Breast epithelium (tissue), 4 donors: ENCODE data around the gene FAM187B. TPM values are rescaled to one million over a fixed set of nuclear protein-coding genes. Genes with fewer than 3 reads are reported as not detected.

Experiments used
- DNase-seq, 2 donors: peaks; one replicate each; pipeline ENCODE4 v3.0.0-alpha.2; 2019; ENCODE audit warnings: low spot score in 2 of 2
- H3K27ac ChIP-seq, 2 donors: fragments of 200-600 bp; sonication (generic) in 1 of 2; one replicate each; pipeline ENCODE4 v1.5.1; 2016 to 2019; ENCODE audit warnings: mild to moderate bottlenecking in 1 of 2
- H3K27me3 ChIP-seq, 2 donors: fragments of 200-600 bp; sonication (generic) in 1 of 2; one replicate each; pipeline versions ENCODE4 v1.5.1 to v1.6.0; 2017 to 2019; ENCODE audit warnings: control low read depth in 1 of 2, mild to moderate bottlenecking in 1 of 2
- H3K36me3 ChIP-seq: fragments of 200-600 bp; one replicate; pipeline ENCODE4 v1.5.1; 2019
- H3K4me1 ChIP-seq, 2 donors: fragments of 200-600 bp; sonication (generic); one replicate each; pipeline ENCODE4 v1.5.1; 2016 to 2019; ENCODE audit warnings: control low read depth in 1 of 2
- H3K4me3 ChIP-seq, 3 donors: fragments of 200-600 bp; sonication (generic); 1 replicate in 2 of 3; 2 replicates in 1 of 3; pipeline ENCODE4 v1.5.1; 2016 to 2019; ENCODE audit warnings: mild to moderate bottlenecking in 3 of 3, moderate library complexity in 2 of 3
- H3K9me3 ChIP-seq, 2 donors: fragments of 200-600 bp; sonication (generic) in 1 of 2; one replicate each; pipeline ENCODE4 v1.5.1; 2016 to 2019; ENCODE audit warnings: control low read depth in 1 of 2
- POLR2A ChIP-seq: fragments of 450-650 bp; IDR thresholded peaks from one replicate; pipeline ENCODE4 v1.6.1; 2016; ENCODE audit warnings: antibody characterized with exemption, mild to moderate bottlenecking, moderate library complexity
- POLR2AphosphoS5 ChIP-seq, 3 donors: sonication (generic); formaldehyde crosslinking; IDR thresholded peaks; one replicate each; pipeline ENCODE4 v1.6.1; 2017; ENCODE audit warnings: antibody characterized with exemption in 3 of 3
- intact Hi-C: fragments of 100-400 bp; cut with DNase I; formaldehyde crosslinking; loops from one replicate; pipeline ENCODE4 v1.15.1; 2023; ENCODE audit warnings: low total_unique reads
- total RNA-seq, 3 donors: library from RNA; depleted of rRNA; stranded (reverse); fragments of >200 nt; gene quantifications; one replicate each; pipeline ENCODE4 v1.1.0, GENCODE V29; 2016
- TF ChIP-seq, protein P1 (sequence below), 3 donors: fragments of 450-650 bp; IDR thresholded peaks; one replicate each; pipeline ENCODE4 v1.5.1; 2016 to 2017; ENCODE audit warnings: antibody characterized with exemption in 3 of 3, mild to moderate bottlenecking in 3 of 3, moderate library complexity in 3 of 3

FAM187B gene
- total RNA-seq, 3 donors from 2014 or later, result 0.44 TPM; not detected in 2

- Histone ChIP-seq H3K27ac (peak overlapping the region; percentile 90 to 95), H3K36me3 (no peaks in the 10 kb centered on the region), H3K4me1 (peaks cover 8 to 31% of the 10 kb centered on the region in 2 donors), H3K4me3 (peak overlapping the region; percentile 66 to 94 (median 73)), H3K9me3 (no peaks in the 10 kb centered on the region), H3K27me3 (no peaks in the 10 kb centered on the region)
- intact Hi-C loops, result loop anchor here (2.0 to 10.0 kb wide), 3 partner anchors 18 to 876 kb away; partner anchors contain the start of genes CAPNS1, FXYD5 and LSR
- TF ChIP-seq POLR2A, result no peak
- TF ChIP-seq POLR2AphosphoS5 (IDR thresholded peaks at IDR 0.05), result no peak
- TF ChIP-seq, protein P1, sequence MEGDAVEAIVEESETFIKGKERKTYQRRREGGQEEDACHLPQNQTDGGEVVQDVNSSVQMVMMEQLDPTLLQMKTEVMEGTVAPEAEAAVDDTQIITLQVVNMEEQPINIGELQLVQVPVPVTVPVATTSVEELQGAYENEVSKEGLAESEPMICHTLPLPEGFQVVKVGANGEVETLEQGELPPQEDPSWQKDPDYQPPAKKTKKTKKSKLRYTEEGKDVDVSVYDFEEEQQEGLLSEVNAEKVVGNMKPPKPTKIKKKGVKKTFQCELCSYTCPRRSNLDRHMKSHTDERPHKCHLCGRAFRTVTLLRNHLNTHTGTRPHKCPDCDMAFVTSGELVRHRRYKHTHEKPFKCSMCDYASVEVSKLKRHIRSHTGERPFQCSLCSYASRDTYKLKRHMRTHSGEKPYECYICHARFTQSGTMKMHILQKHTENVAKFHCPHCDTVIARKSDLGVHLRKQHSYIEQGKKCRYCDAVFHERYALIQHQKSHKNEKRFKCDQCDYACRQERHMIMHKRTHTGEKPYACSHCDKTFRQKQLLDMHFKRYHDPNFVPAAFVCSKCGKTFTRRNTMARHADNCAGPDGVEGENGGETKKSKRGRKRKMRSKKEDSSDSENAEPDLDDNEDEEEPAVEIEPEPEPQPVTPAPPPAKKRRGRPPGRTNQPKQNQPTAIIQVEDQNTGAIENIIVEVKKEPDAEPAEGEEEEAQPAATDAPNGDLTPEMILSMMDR (IDR thresholded peaks at IDR 0.05), result no peak
- DNase-seq, result peak in 1 of 2 donors; percentile 50
Measured at GRCh38 chr19:35266520-35267352, 38.2 kb upstream of the FAM187B start.

- intact Hi-C loops, result loop anchor here (2.0 to 10.0 kb wide), 3 partner anchors 17 to 876 kb away; partner anchors contain the start of genes CAPNS1, FXYD5 and LSR
Measured at GRCh38 chr19:35265900-35266519, 37.5 kb upstream of the FAM187B start.

GRCh38 chr19:35265126-35265899, 36.8 kb upstream of the FAM187B start:
- DNase-seq, result peak in 1 of 2 donors; percentile 52
- Histone ChIP-seq H3K4me3 (no peak overlapping the region), H3K27ac (peak overlapping the region; percentile 57 to 95), H3K36me3 (no peaks in the 10 kb centered on the region), H3K4me1 (peaks cover 8 to 33% of the 10 kb centered on the region in 2 donors), H3K27me3 (no peaks in the 10 kb centered on the region), H3K9me3 (no peaks in the 10 kb centered on the region)
- TF ChIP-seq, protein P1 (IDR thresholded peaks at IDR 0.05), result no peak
- TF ChIP-seq POLR2AphosphoS5 (IDR thresholded peaks at IDR 0.05) (no peak), POLR2A (no peak)
- intact Hi-C loops, result loop anchor here (5.0 to 10.0 kb wide), 2 partner anchors 111 to 877 kb away; partner anchors contain the start of genes CAPNS1 and FXYD5

More at GRCh38 chr19:35265900-35266519, 37.5 kb upstream of the FAM187B start:
- Histone ChIP-seq H3K4me3 (peak overlapping the region in 1 of 3 donors; percentile 94), H3K27ac (peak overlapping the region; percentile 90 to 95), H3K36me3 (no peaks in the 10 kb centered on the region), H3K4me1 (peaks cover 8 to 35% of the 10 kb centered on the region in 2 donors), H3K27me3 (no peaks in the 10 kb centered on the region), H3K9me3 (no peaks in the 10 kb centered on the region)
- TF ChIP-seq, protein P1 (IDR thresholded peaks at IDR 0.05), result no peak
- no peak for TF ChIP-seq POLR2A
- TF ChIP-seq POLR2AphosphoS5 (IDR thresholded peaks at IDR 0.05), result no peak
- peak in 1 of 2 donors; percentile 45 for DNase-seq

GRCh38 chr19:35264268-35265125, 36.0 kb upstream of the FAM187B start:
- TF ChIP-seq POLR2A, result no peak
- no peak for TF ChIP-seq POLR2AphosphoS5 (IDR thresholded peaks at IDR 0.05)
- TF ChIP-seq, protein P1 (IDR thresholded peaks at IDR 0.05), result no peak
- intact Hi-C loops, result loop anchor here (5.0 to 10.0 kb wide), 2 partner anchors 110 to 878 kb away; partner anchors contain the start of genes CAPNS1 and FXYD5

More at GRCh38 chr19:35264268-35265125, 36.0 kb upstream of the FAM187B start:
- peak overlapping the region; percentile 57 to 95 for H3K27ac ChIP-seq
- peak; percentile 14 to 15 for DNase-seq
- peaks cover 8 to 27% of the 10 kb centered on the region in 2 donors for H3K4me1 ChIP-seq
- no peaks in the 10 kb centered on the region for H3K27me3 ChIP-seq
- no peaks in the 10 kb centered on the region for H3K9me3 ChIP-seq
- H3K4me3 ChIP-seq, result no peak overlapping the region
- no peaks in the 10 kb centered on the region for H3K36me3 ChIP-seq
